K562 (cell line): ENCODE measurements around the gene CMIP. TPM values are rescaled to one million over a fixed set of nuclear protein-coding genes. Genes with fewer than 3 reads are reported as not detected.

Experiments used
- ATAC-seq: fragments of 200-7000 bp; cut with Tn5 transposase; 3 replicates; pipeline ENCODE4 v1.9.1; 2020; ENCODE audit warnings: moderate library complexity
- Bru-seq: library from RNA; stranded (reverse); fragments of 400-500 nt; gene quantifications from one replicate; lab custom pipeline; 2021; lab: Mats Ljungman, UMichigan
- BruChase-seq, 2 experiments: library from RNA; stranded (reverse); fragments of 400-500 nt; gene quantifications; one replicate each; lab custom pipeline; 2021; lab: Mats Ljungman, UMichigan
- BruUV-seq: library from RNA; stranded (reverse); fragments of 400-500 nt; replicated peaks from 2 replicates; lab custom pipeline; 2021; lab: Mats Ljungman, UMichigan
- CTCF ChIA-PET: fragments of 300-600 bp; formaldehyde crosslinking; extraction: SDS; loops from one replicate; lab custom pipeline; 2021; ENCODE audit warnings: low intra/inter-chr PET ratio; lab: Yijun Ruan, JAX
- POLR2A ChIA-PET: fragments of 300-600, 350-650 bp; sonication (Branson Sonifier 250); formaldehyde crosslinking; extraction: SDS; loops from one replicate; lab custom pipeline; 2021; ENCODE audit warnings: antibody characterized with exemption, inconsistent platforms; lab: Yijun Ruan, JAX
- DNase-seq, 4 experiments: peaks; one replicate each; pipeline versions ENCODE4 v3.0.0 to v3.0.0-alpha.2; 2011 to 2018; ENCODE audit warnings: low spot score in 3 of 4, mixed read lengths in 3 of 4; ENCODE audit errors: extremely low read depth in 1 of 4
- FAIRE-seq: peaks from 2 replicates; lab custom pipeline; 2011; peaks lifted over from hg19 to GRCh38; lab: Jason Lieb, UNC
- H2AFZ ChIP-seq: 2 replicates; pipeline ENCODE4 v1.6.0; 2011; ENCODE audit warnings: low read depth, low read length, control low read depth, inconsistent platforms
- H3K27ac ChIP-seq: fragments of 200-600 bp; 3 replicates; pipeline ENCODE4 v1.8.0; 2011; ENCODE audit warnings: low read depth, mild to moderate bottlenecking, control low read depth, inconsistent platforms, low read length, moderate library complexity, mixed read lengths; ENCODE audit errors: extremely low read depth
- H3K27me3 ChIP-seq, 2 experiments: fragments of 300-600 bp in 1 of 2; 2 replicates in 1 of 2; 3 replicates in 1 of 2; pipeline versions ENCODE4 v1.6.0 to v1.8.0; 2011; ENCODE audit warnings: inconsistent platforms in 2 of 2, low read length in 2 of 2, mild to moderate bottlenecking in 1 of 2, mixed read lengths in 1 of 2, moderate library complexity in 1 of 2; ENCODE audit not compliant: control insufficient read depth in 2 of 2, insufficient read depth in 2 of 2
- H3K36me3 ChIP-seq: fragments of 300-600 bp; 3 replicates; pipeline ENCODE4 v1.8.0; 2011; ENCODE audit warnings: mild to moderate bottlenecking, low read length, inconsistent platforms; ENCODE audit not compliant: control insufficient read depth, insufficient read depth
- H3K4me1 ChIP-seq, 2 experiments: fragments of 200-600 bp in 1 of 2; replicated peaks in 1 of 2; 2 replicates in 1 of 2; 3 replicates in 1 of 2; pipeline versions ENCODE4 v1.5.1 to v1.8.0; 2011; ENCODE audit warnings: inconsistent platforms in 2 of 2, low read length in 2 of 2, mild to moderate bottlenecking in 1 of 2, mixed read lengths in 1 of 2, moderate library complexity in 1 of 2; ENCODE audit not compliant: control insufficient read depth in 2 of 2, insufficient read depth in 2 of 2
- H3K4me2 ChIP-seq: 2 replicates; pipeline ENCODE4 v1.6.1; 2011; ENCODE audit warnings: low read length, control low read depth, inconsistent platforms, mixed read lengths; ENCODE audit not compliant: insufficient read depth
- H3K4me3 ChIP-seq: fragments of 200-600 bp; sonication (generic), shearing (Covaris generic); 2 replicates; pipeline ENCODE4 v1.5.1; 2016; ENCODE audit warnings: control low read depth, inconsistent platforms
- H3K79me2 ChIP-seq: fragments of 200-600 bp; 3 replicates; pipeline ENCODE4 v1.8.0; 2011; ENCODE audit warnings: low read length, inconsistent platforms; ENCODE audit not compliant: control insufficient read depth, insufficient read depth
- H3K9ac ChIP-seq, 2 experiments: 2 replicates each; pipeline versions ENCODE4 v1.6.0 to v1.6.1; 2011; ENCODE audit warnings: low read depth in 2 of 2, low read length in 2 of 2, control low read depth in 1 of 2, inconsistent platforms in 1 of 2, mild to moderate bottlenecking in 1 of 2, mixed read lengths in 1 of 2; ENCODE audit not compliant: insufficient read depth in 1 of 2
- H3K9me1 ChIP-seq: one replicate; pipeline ENCODE4 v1.6.0; 2011; ENCODE audit warnings: inconsistent platforms, mild to moderate bottlenecking, low read length, moderate library complexity; ENCODE audit not compliant: control insufficient read depth, insufficient read depth
- H3K9me3 ChIP-seq: replicated peaks from 2 replicates; pipeline ENCODE4 v1.5.1; 2011; ENCODE audit warnings: low read depth, low read length, inconsistent platforms; ENCODE audit not compliant: control insufficient read depth, insufficient read depth
- H4K20me1 ChIP-seq: replicated peaks from 2 replicates; pipeline ENCODE4 v1.6.1; 2011; ENCODE audit warnings: low read length, inconsistent platforms, mixed read lengths; ENCODE audit not compliant: control insufficient read depth, insufficient read depth
- BRD9 ChIP-seq: fragments of 450-650 bp; IDR thresholded peaks from 2 replicates; pipeline ENCODE4 v1.6.1; 2018; ENCODE audit warnings: low read depth; ENCODE audit not compliant: partially characterized antibody
- CREB1 ChIP-seq, 2 experiments: sonication (generic) in 1 of 2; formaldehyde crosslinking in 1 of 2; IDR thresholded peaks; 2 replicates each; pipeline versions ENCODE4 v1.6.1 to v1.8.0; 2012 to 2022; ENCODE audit warnings: inconsistent platforms in 1 of 2, mild to moderate bottlenecking in 1 of 2, missing genetic modification reagents in 1 of 2, moderate library complexity in 1 of 2
- FOS ChIP-seq: IDR thresholded peaks from 3 replicates; pipeline ENCODE4 v1.6.1; 2011; ENCODE audit not compliant: insufficient read length; ENCODE audit errors: extremely low read depth
- NFYB ChIP-seq: IDR thresholded peaks from 2 replicates; pipeline ENCODE4 v1.6.1; 2011; ENCODE audit warnings: mild to moderate bottlenecking, moderate library complexity; ENCODE audit not compliant: insufficient read length; ENCODE audit errors: extremely low read depth
- RBM25 ChIP-seq: fragments of 200-400 bp; formaldehyde crosslinking; IDR thresholded peaks from 2 replicates; pipeline ENCODE4 v1.6.1; 2018; ENCODE audit warnings: low read length, low read depth, moderate library complexity; ENCODE audit not compliant: severe bottlenecking
- SLC30A9 ChIP-seq: fragments of 250-450 bp; sonication (Bioruptor Pico); IDR thresholded peaks from 2 replicates; pipeline ENCODE4 v1.8.0; 2022; ENCODE audit warnings: mild to moderate bottlenecking, moderate library complexity
- ZBTB11 ChIP-seq, 3 experiments: fragments of 200-800 bp in 1 of 3; fragments of 250-450 bp in 1 of 3; fragments of 450-650 bp in 1 of 3; sonication (Bioruptor Pico) in 1 of 3; sonication (Bioruptor generic) in 1 of 3; formaldehyde crosslinking in 1 of 3; IDR thresholded peaks; 2 replicates each; pipeline versions ENCODE4 v1.6.1 to v1.8.0; 2016 to 2022; ENCODE audit warnings: mild to moderate bottlenecking in 2 of 3, missing genetic modification characterization in 2 of 3, missing compliant biosample characterization in 1 of 3, moderate library complexity in 1 of 3
- ZNF717 ChIP-seq: fragments of 250-450 bp; sonication (Bioruptor Pico); IDR thresholded peaks from 2 replicates; pipeline ENCODE4 v1.5.0; 2021
- ZNF785 ChIP-seq: fragments of 250-450 bp; sonication (Bioruptor Pico); IDR thresholded peaks from 2 replicates; pipeline ENCODE4 v1.4.0; 2020; ENCODE audit warnings: mild to moderate bottlenecking
- WGBS: fragments of 100-300 bp; shearing (Covaris generic); methylation state at CpG from one replicate; pipeline ENCODE4 v1.1.6; 2016; ENCODE audit warnings: low coverage, mixed read lengths; ENCODE audit not compliant: insufficient coverage; ENCODE audit errors: missing lambda C conversion rate; 5-methylcytosine and 5-hydroxymethylcytosine counted together
- in situ Hi-C: fragments of 300-500 bp; cut with MboI; formaldehyde crosslinking; loops from 4 replicates; pipeline ENCODE4 v1.15.0; 2018; ENCODE audit warnings: inconsistent platforms, mixed read lengths
- intact Hi-C: fragments of 100-400 bp; cut with micrococcal nuclease; formaldehyde crosslinking; loops from 2 replicates; pipeline ENCODE4 v1.14.2; 2022
- long read RNA-seq, 3 experiments: library from polyadenylated mRNA in 2 of 3; library from RNA in 1 of 3; unstranded in 2 of 3; stranded (forward) in 1 of 3; transcript quantifications; one replicate each; pipeline ENCODE4 v2.0.0, GENCODE V29; 2019 to 2022
- polyA minus RNA-seq, 3 experiments: library from RNA; depleted of rRNA, polyadenylated mRNA; stranded (reverse); fragments of >200 nt; gene quantifications; 2 replicates each; pipeline ENCODE4 v1.2.3, GENCODE V29; 2011
- polyA plus RNA-seq, 8 experiments: library from polyadenylated mRNA; depleted of rRNA in 4 of 8; stranded (reverse) in 5 of 8; unstranded in 3 of 8; fragments of >200 nt; fragmentation: Nextera tagmentation in 2 of 8; fragmentation: Illumina TruSeq in 1 of 8; extraction: Ambion mirVana in 2 of 8; extraction: Trizol in 1 of 8; gene quantifications; 2 replicates each; pipeline versions ENCODE4 v1.2.1 to v1.2.3, GENCODE V29; 2011 to 2014; ENCODE audit warnings: inconsistent platforms in 1 of 8, missing spikeins in 1 of 8
- total RNA-seq, 7 experiments: library from RNA; depleted of rRNA in 6 of 7; stranded (reverse); fragments of >200 nt in 6 of 7; fragmentation: Illumina TruSeq in 2 of 7; extraction: Trizol in 2 of 7; gene quantifications; 2 replicates each; pipeline versions ENCODE4 v1.2.1 to v1.2.3, GENCODE V29; 2011 to 2021; ENCODE audit warnings: low replicate concordance in 1 of 7
- TF ChIP-seq, protein P1 (sequence below): fragments of 200-800 bp; sonication (Bioruptor generic); IDR thresholded peaks from 2 replicates; pipeline ENCODE4 v1.6.1; 2017; ENCODE audit warnings: missing genetic modification characterization, missing compliant biosample characterization

The CMIP gene
- 107 and 183 TPM in 2 replicates for total RNA-seq (2011; cell fraction: chromatin; rRNA removed; ENCODE audit: low replicate concordance)
- 75.7 and 79.0 TPM in 2 replicates for total RNA-seq (2011; cell fraction: nucleolus; rRNA removed)
- 101 and 152 TPM in 2 replicates for total RNA-seq (2011; cell fraction: nucleoplasm; rRNA removed)
- 16.1 and 19.1 TPM in 2 replicates for total RNA-seq (2014; rRNA removed)
- 10.3 and 10.8 TPM in 2 replicates for total RNA-seq (2014; rRNA removed; fragmentation: Illumina TruSeq; extraction: Trizol)
- total RNA-seq (2015; rRNA removed; fragmentation: Illumina TruSeq; extraction: Trizol) = 9.7 and 11.5 TPM in 2 replicates
- 66.4 and 82.5 TPM in 2 replicates for total RNA-seq (2021)
- 8.1 and 19.2 TPM in 2 replicates for polyA plus RNA-seq (2011; rRNA removed)
- 17.6 and 21.0 TPM in 2 replicates for polyA plus RNA-seq (2011; cell fraction: cytosol; rRNA removed)
- polyA plus RNA-seq (2011; cell fraction: nucleus; rRNA removed) = 46.1 and 50.8 TPM in 2 replicates
- 51.9 and 88.9 TPM in 2 replicates for polyA plus RNA-seq (2012)
- 39.4 and 41.6 TPM in 2 replicates for polyA plus RNA-seq (2014; fragmentation: Illumina TruSeq; extraction: Trizol)
- polyA plus RNA-seq (2014; fragmentation: Nextera tagmentation; extraction: Ambion mirVana) = 1 to 10 TPM in 1 of 2 experiments, under 1 TPM in 1; 0.94 to 1.9 TPM
- polyA plus RNA-seq (2014; rRNA removed) = 15.6 and 21.0 TPM in 2 replicates
- polyA minus RNA-seq (2011; rRNA and poly(A)+ RNA removed) = 20.3 and 24.1 TPM in 2 replicates
- 45.6 and 90.6 TPM in 2 replicates for polyA minus RNA-seq (2011; cell fraction: cytosol; rRNA and poly(A)+ RNA removed)
- 26.0 and 43.0 TPM in 2 replicates for polyA minus RNA-seq (2011; cell fraction: nucleus; rRNA and poly(A)+ RNA removed)
- Bru-seq, nascent RNA = percentile 84 among the genes with signal in this experiment
- percentile 82 among the genes with signal in this experiment for BruChase-seq, experiment 1, labeled RNA remaining after a 2-hour chase
- percentile 78 among the genes with signal in this experiment for BruChase-seq, experiment 2, labeled RNA remaining after a 6-hour chase
- long read RNA-seq, experiment 1, partial matches to known transcripts = 1 of 30 reads
- long read RNA-seq, experiment 1, other reads (novel, unspliced or antisense) = 29 of 30 reads
- long read RNA-seq, experiment 2, full-length matches to known transcripts = 4 of 58 reads
- long read RNA-seq, experiment 2, partial matches to known transcripts = 8 of 58 reads
- long read RNA-seq, experiment 2, other reads (novel, unspliced or antisense) = 46 of 58 reads
- long read RNA-seq, experiment 3, partial matches to known transcripts = 0 of 2 reads
- long read RNA-seq, experiment 3, other reads (novel, unspliced or antisense) = 2 of 2 reads

GRCh38 chr16:81444448-81445121 lies at the start of gene CMIP:
Gene CMIP (plus strand): TSS chr16:81444808.
- H2AFZ ChIP-seq = peak within 1 kb of the TSS; percentile 71
- intact Hi-C loops = loop anchor here (5.0 kb wide), 1 partner anchor 38 kb away; no protein-coding TSS in a partner anchor
- H3K79me2 ChIP-seq = peaks cover 46% of the 10 kb centered on the region
- FAIRE-seq = no peak
- in situ Hi-C loops = no loop called here
- CTCF ChIA-PET = no interaction called here
- ATAC-seq = peak; percentile 75
- peak within 1 kb of the TSS; percentile 70 for H3K27ac ChIP-seq
- BruUV-seq = no TSS peak
- H3K36me3 ChIP-seq = peaks cover 13% of the 10 kb centered on the region; the same call in 2 of the 3 replicates
- peak within 1 kb of the TSS; percentile 67 to 95 for H3K9ac ChIP-seq
- peaks cover 32 to 41% of the 10 kb centered on the region in 2 experiments for H3K27me3 ChIP-seq
- peak; percentile 92 to 99 (median 98) for DNase-seq
- H3K9me3 ChIP-seq = no peaks in the 10 kb centered on the region
- POLR2A ChIA-PET = interaction anchor here (1.9 kb wide), 1 partner anchor 13 kb away, joined by 7 read pairs; no protein-coding TSS in a partner anchor
- WGBS = 1% methylated on average over 29 of the region's 114 CpGs
- H3K4me3 ChIP-seq = peak within 1 kb of the TSS; percentile 54
- peak within 1 kb of the TSS; percentile 97 for H3K4me2 ChIP-seq
- H3K4me1 ChIP-seq = peaks cover 32 to 43% of the 10 kb centered on the region in 2 experiments
- H3K9me1 ChIP-seq = peaks cover 3% of the 10 kb centered on the region
- H4K20me1 ChIP-seq = peaks cover 24% of the 10 kb centered on the region
- no peak for TF ChIP-seq SLC30A9 (CRISPR knock-in tag)
- peak in 1 of 3 experiments; percentile 46; a peak in 2 of 6 replicates for TF ChIP-seq ZBTB11 (CRISPR knock-in tag; IDR thresholded peaks at IDR 0.05)
- peak; percentile 3 for TF ChIP-seq FOS
- TF ChIP-seq BRD9 = no peak
- no peak for TF ChIP-seq ZNF785 (CRISPR knock-in tag)
- TF ChIP-seq, protein P1, sequence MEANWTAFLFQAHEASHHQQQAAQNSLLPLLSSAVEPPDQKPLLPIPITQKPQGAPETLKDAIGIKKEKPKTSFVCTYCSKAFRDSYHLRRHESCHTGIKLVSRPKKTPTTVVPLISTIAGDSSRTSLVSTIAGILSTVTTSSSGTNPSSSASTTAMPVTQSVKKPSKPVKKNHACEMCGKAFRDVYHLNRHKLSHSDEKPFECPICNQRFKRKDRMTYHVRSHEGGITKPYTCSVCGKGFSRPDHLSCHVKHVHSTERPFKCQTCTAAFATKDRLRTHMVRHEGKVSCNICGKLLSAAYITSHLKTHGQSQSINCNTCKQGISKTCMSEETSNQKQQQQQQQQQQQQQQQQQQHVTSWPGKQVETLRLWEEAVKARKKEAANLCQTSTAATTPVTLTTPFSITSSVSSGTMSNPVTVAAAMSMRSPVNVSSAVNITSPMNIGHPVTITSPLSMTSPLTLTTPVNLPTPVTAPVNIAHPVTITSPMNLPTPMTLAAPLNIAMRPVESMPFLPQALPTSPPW (CRISPR knock-in tag) = peak; percentile 99
- TF ChIP-seq CREB1 (IDR thresholded peaks at IDR 0.05) = peak; percentile 69
- TF ChIP-seq CREB1 (CRISPR knock-in tag; IDR thresholded peaks at IDR 0.05) = no peak
- no peak for TF ChIP-seq ZNF717 (CRISPR knock-in tag)
- TF ChIP-seq RBM25 = peak; percentile 71
- TF ChIP-seq NFYB = peak; percentile 76
